Stimulated activated CD8-positive, alpha-beta memory T cell treated with anti-CD3 and anti-CD28 coated beads, Interleukin-4, amount 100 ng/mL, for 1 hour (primary cell): Measurements from ENCODE around the gene ARHGDIB.

ENCODE experiments used
- DNase-seq, 2 donors: peaks; one replicate each; pipeline ENCODE4 v3.0.0-alpha.2; 2020; ENCODE audit warnings: low read depth in 2 of 2, low spot score in 1 of 2

Gene ARHGDIB

GRCh38 chr12:14961466-14962152 lies at the start of gene ARHGDIB:
Gene ARHGDIB (minus strand): TSS chr12:14961601. CDS start chr12:14950712, 10,889 bp downstream.
- DNase-seq = peak; percentile 38 to 59

- no peak for DNase-seq
Measured at GRCh38 chr12:15011162-15011561, 49.8 kb upstream of the ARHGDIB start.

DNA sequence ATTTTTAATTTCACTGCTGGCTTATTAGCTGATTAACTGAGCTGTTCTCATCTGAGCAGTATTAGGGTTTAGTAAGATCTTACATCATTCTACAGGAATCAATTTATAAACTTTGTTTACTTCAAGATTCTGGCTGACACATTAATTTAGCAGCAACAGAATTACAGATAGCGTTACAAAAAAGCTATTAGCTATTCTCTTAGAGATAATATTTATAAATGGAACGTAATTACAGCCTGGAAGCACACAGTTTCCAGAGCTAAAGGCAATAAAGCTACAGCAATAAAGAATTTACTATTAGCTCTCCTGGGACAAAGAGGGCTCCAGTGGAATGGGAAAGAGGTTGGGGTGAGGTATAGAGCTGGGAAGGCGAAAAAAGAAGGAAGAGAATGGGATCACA lies 46.1 kb upstream of the ARHGDIB start:
- no peak for DNase-seq

GRCh38 chr12:15005064-15005463 lies 43.7 kb upstream of the ARHGDIB start:
- DNase-seq = no peak

- DNase-seq = no peak
Measured at GRCh38 chr12:15004421-15004820, 43.0 kb upstream of the ARHGDIB start.

DNA sequence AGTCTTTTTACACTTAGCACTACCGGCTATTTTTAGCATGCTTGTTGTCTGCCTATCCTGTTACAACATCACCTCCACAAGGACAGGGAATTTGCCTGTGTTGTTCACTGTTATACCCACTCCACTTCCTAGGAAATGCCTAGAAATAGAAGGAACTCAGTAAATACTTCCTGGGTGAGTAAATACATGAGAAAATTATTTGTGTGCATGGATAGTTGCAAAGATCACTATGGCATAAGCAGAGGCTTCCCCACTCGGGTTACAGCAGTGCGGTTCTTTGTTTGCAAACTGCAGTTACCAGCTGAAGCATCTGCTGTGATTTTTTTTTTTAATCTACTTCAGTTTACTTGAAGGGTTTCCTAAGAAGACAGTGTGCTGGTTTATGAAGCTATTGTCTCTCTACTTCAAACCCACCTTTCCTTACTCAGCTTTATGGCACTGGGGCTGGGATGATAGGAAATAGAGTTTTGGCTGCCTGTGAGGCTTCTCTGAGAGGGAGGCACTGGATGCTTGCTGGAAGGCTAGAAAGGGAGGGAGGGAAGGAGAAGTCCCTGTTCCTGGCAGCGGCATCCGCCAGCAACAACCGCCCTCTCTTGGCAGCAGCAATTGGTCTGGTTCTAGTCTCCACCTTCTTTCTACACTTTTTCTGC lies 40.5 kb upstream of the ARHGDIB start:
- no peak for DNase-seq

- no peak for DNase-seq
Measured at GRCh38 chr12:15000575-15000974, 39.2 kb upstream of the ARHGDIB start.

- no peak for DNase-seq
Measured at GRCh38 chr12:14999695-15000365, 38.4 kb upstream of the ARHGDIB start.

- no peak for DNase-seq
Measured at GRCh38 chr12:14999021-14999694, 37.8 kb upstream of the ARHGDIB start.

GRCh38 chr12:14997998-14998397 lies 36.6 kb upstream of the ARHGDIB start:
- no peak for DNase-seq

- DNase-seq = no peak
Measured at GRCh38 chr12:14995583-14996425, 34.4 kb upstream of the ARHGDIB start.

GRCh38 chr12:14994610-14995009 lies 33.2 kb upstream of the ARHGDIB start:
- no peak for DNase-seq

- DNase-seq = no peak
Measured at GRCh38 chr12:14993537-14994266, 32.3 kb upstream of the ARHGDIB start.

DNA sequence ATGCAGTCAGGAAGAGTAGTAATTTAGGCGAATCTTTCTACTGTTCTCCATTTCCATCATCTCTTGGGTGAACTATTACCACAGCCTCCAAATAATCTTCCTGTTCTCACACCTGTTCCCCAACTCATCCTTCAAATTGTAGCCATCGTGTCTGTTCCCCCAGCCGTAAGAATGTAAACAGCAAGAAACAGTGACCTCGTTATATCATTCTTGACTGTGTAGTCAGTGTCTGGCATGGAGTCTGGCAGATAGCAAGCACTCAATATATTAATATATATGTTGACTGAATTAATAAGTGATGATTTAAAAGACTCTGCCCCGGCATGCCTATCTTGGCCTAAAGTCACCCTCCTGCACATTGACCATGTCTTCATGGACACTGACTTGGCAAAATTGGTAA lies 31.7 kb upstream of the ARHGDIB start:
- no peak for DNase-seq

DNA sequence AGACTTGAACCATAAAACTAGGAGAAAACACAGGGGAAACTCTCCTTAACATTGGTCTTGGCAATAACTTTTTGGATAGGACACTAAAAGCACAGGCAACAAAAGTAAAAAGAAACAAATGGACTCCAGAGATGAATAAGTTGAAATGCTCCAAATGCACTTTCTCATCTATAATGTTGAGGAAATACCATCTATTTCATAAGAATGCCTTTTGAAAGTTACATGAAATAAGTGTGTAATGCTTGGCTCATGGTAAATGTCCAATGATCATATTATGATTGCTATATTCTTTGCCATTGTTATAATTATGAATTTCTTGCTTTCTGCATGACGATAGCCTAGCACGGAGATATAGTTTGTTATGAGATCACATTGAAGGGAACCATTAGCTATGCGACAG lies 31.3 kb upstream of the ARHGDIB start:
- DNase-seq = no peak

- DNase-seq = no peak
Measured at GRCh38 chr12:14991069-14991468, 29.7 kb upstream of the ARHGDIB start.

DNA sequence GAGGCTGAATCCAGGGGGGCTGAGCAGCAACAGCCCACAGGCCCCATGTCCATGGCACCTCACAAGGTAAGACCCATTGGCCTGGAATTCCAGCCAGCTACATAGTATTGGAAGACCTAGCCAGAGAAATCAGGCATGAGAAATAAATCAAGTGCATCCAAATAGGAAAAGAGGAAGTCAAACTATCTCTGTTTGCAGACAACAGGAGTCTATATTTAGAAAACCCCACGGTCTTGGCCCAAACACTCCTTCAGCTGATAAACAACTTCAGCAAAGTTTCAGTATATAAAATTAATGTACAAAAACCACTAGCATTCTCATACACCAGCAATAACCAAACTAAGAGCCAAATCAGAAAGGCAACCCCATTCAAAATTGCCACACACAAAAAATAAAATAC lies 28.4 kb upstream of the ARHGDIB start:
- no peak for DNase-seq

GRCh38 chr12:14988035-14988434 lies 26.6 kb upstream of the ARHGDIB start:
- DNase-seq = no peak

- DNase-seq = no peak
Measured at GRCh38 chr12:14986449-14986848, 25.0 kb upstream of the ARHGDIB start.

DNA sequence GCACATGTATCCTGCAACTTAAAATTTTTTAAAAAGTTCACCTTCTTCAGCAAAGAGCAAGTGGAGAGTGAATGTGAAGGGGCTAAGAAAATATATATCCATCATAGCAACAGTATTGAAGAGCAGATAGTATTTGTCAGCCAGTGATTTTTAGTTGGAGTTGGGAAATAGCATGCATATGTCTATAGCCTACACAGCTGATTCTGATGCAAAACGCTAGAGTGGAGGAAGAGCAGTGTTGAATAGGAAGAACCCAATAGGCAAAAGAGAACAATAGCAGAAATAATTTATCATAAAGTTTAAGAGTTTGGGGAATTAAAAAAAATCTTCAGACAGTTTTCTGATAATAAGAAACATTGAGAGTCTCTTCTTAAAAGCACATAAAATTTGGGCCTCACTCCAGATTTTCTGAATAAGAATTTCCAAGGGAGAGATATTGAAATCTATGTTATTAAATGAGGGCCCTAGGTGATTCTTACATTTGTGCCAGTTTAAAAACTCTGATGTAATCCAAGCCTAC lies 23.4 kb upstream of the ARHGDIB start:
- DNase-seq = no peak
